Loucy (cell line): ENCODE measurements around the gene FCHSD2.

Source experiments
- EZH2phosphoT487 ChIP-seq: fragments of 200-600 bp; IDR thresholded peaks from 2 replicates; pipeline ENCODE4 v1.6.1; 2018; ENCODE audit warnings: antibody characterized with exemption, mild to moderate bottlenecking, moderate library complexity, borderline replicate concordance
- TF ChIP-seq, protein P1 (sequence below): fragments of 200-600 bp; sonication (generic); conservative IDR thresholded peaks from 2 replicates; pipeline ENCODE4 v1.5.1; 2014; ENCODE audit warnings: mild to moderate bottlenecking, antibody characterized with exemption, low read length

DNA sequence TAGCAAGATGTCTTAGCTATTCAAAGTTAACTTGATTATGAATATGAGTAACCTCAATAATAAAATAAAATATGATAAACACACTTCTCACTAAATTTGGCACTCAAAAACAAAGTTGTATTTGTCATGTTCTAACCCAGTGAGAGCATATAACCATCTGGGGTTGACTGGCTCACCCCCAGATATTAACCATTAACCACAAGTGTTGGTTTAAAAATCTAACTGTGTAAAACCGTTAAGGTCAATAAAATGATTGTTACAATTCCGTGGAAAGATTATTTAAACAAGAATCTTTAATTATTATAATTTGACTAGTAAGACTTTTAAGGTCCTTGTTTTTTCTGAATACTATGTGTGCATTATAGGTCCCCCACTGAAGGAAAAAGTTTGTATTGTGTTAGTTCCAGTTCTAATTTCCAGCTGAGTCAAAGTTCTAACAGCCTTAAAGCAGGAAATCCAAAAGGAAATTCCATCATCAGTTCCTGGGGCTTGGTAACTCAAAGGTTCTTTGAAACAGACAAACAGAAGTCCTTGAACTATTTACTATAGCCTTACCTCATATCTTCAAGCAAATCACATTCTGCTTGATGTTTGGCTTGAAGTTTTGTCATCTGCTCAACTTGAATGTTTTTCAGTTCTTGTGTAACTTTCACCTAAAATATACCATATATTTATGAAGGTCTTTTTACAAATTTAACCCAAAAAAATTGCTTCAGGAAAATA is 2.5 kb downstream of the FCHSD2 start:
- TF ChIP-seq EZH2phosphoT487: no peak
- TF ChIP-seq, protein P1, sequence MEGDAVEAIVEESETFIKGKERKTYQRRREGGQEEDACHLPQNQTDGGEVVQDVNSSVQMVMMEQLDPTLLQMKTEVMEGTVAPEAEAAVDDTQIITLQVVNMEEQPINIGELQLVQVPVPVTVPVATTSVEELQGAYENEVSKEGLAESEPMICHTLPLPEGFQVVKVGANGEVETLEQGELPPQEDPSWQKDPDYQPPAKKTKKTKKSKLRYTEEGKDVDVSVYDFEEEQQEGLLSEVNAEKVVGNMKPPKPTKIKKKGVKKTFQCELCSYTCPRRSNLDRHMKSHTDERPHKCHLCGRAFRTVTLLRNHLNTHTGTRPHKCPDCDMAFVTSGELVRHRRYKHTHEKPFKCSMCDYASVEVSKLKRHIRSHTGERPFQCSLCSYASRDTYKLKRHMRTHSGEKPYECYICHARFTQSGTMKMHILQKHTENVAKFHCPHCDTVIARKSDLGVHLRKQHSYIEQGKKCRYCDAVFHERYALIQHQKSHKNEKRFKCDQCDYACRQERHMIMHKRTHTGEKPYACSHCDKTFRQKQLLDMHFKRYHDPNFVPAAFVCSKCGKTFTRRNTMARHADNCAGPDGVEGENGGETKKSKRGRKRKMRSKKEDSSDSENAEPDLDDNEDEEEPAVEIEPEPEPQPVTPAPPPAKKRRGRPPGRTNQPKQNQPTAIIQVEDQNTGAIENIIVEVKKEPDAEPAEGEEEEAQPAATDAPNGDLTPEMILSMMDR: no peak
